Neuronal stem cell (in vitro differentiated cells): ENCODE data around the gene TBC1D13.

Source experiments
- DNase-seq: peaks from one replicate; pipeline ENCODE4 v3.0.0-alpha.2; 2013; ENCODE audit warnings: low spot score
- H2AFZ ChIP-seq: one replicate; pipeline ENCODE4 v1.6.1; 2013; ENCODE audit warnings: mild to moderate bottlenecking, low read length, inconsistent platforms
- H2AK5ac ChIP-seq: 2 replicates; pipeline ENCODE4 v1.6.1; 2013; ENCODE audit warnings: low read depth, mild to moderate bottlenecking, inconsistent platforms, low read length, moderate library complexity, mixed read lengths
- H2BK120ac ChIP-seq: 2 replicates; pipeline ENCODE4 v1.6.1; 2013; ENCODE audit warnings: low read depth, mild to moderate bottlenecking, inconsistent platforms, low read length, moderate library complexity, mixed read lengths
- H2BK12ac ChIP-seq: one replicate; pipeline ENCODE4 v1.6.1; 2013; ENCODE audit warnings: low read length, inconsistent platforms
- H2BK15ac ChIP-seq: 2 replicates; pipeline ENCODE4 v1.6.1; 2013; ENCODE audit warnings: mild to moderate bottlenecking, low read length, inconsistent platforms, mixed read lengths
- H2BK5ac ChIP-seq: one replicate; pipeline ENCODE4 v1.6.1; 2013; ENCODE audit warnings: inconsistent platforms, mild to moderate bottlenecking, low read length, moderate library complexity
- H3K14ac ChIP-seq: one replicate; pipeline ENCODE4 v1.6.1; 2013; ENCODE audit warnings: low read length, inconsistent platforms
- H3K18ac ChIP-seq: 2 replicates; pipeline ENCODE4 v1.6.1; 2013; ENCODE audit warnings: low read length, inconsistent platforms
- H3K23ac ChIP-seq: 2 replicates; pipeline ENCODE4 v1.6.1; 2013; ENCODE audit warnings: low read depth, mild to moderate bottlenecking, mixed read lengths, low read length, inconsistent platforms; ENCODE audit not compliant: poor library complexity
- H3K27ac ChIP-seq: replicated peaks from 3 replicates; pipeline ENCODE4 v1.5.1; 2013; ENCODE audit warnings: low read length, inconsistent platforms
- H3K27me3 ChIP-seq, 3 experiments: 2 replicates each; pipeline ENCODE4 v1.6.1; 2013; ENCODE audit warnings: low read length in 3 of 3, mild to moderate bottlenecking in 2 of 3, inconsistent platforms in 1 of 3, low read depth in 1 of 3, mixed read lengths in 1 of 3, moderate library complexity in 1 of 3; ENCODE audit not compliant: control insufficient read depth in 3 of 3, insufficient read depth in 3 of 3
- H3K36me3 ChIP-seq, 2 donors: replicated peaks in 1 of 2; 2 replicates each; pipeline ENCODE4 v1.6.1; 2013; ENCODE audit warnings: low read length in 2 of 2; ENCODE audit not compliant: control insufficient read depth in 2 of 2, insufficient read depth in 2 of 2
- H3K4ac ChIP-seq: 2 replicates; pipeline ENCODE4 v1.6.1; 2013; ENCODE audit warnings: inconsistent platforms, mild to moderate bottlenecking, low read length, moderate library complexity
- H3K4me1 ChIP-seq, 2 donors: 1 replicate in 1 of 2; 2 replicates in 1 of 2; pipeline ENCODE4 v1.6.1; 2013; ENCODE audit warnings: low read length in 2 of 2, low read depth in 1 of 2; ENCODE audit not compliant: control insufficient read depth in 2 of 2, insufficient read depth in 1 of 2
- H3K4me2 ChIP-seq: one replicate; pipeline ENCODE4 v1.6.1; 2013; ENCODE audit warnings: mild to moderate bottlenecking, low read length, inconsistent platforms; ENCODE audit not compliant: insufficient read depth, poor library complexity, severe bottlenecking
- H3K4me3 ChIP-seq, 2 donors: 2 replicates each; pipeline ENCODE4 v1.5.1; 2013; ENCODE audit warnings: low read length in 2 of 2, mild to moderate bottlenecking in 2 of 2, inconsistent platforms in 1 of 2, moderate library complexity in 1 of 2
- H3K79me1 ChIP-seq: one replicate; pipeline ENCODE4 v1.6.1; 2013; ENCODE audit warnings: low read depth, mild to moderate bottlenecking, inconsistent platforms, low read length, moderate library complexity
- H3K9ac ChIP-seq: one replicate; pipeline ENCODE4 v1.6.1; 2013; ENCODE audit warnings: mild to moderate bottlenecking, low read depth, low read length, inconsistent platforms; ENCODE audit not compliant: poor library complexity
- H3K9me3 ChIP-seq, 2 donors: replicated peaks in 1 of 2; 2 replicates each; pipeline versions ENCODE3 to v1.6.1; 2013; ENCODE audit warnings: low read length in 2 of 2, mild to moderate bottlenecking in 2 of 2, inconsistent platforms in 1 of 2, low read depth in 1 of 2, mixed read lengths in 1 of 2, moderate library complexity in 1 of 2; ENCODE audit not compliant: control insufficient read depth in 2 of 2, insufficient read depth in 1 of 2
- H4K8ac ChIP-seq: one replicate; pipeline ENCODE4 v1.6.1; 2013; ENCODE audit warnings: low read depth, mild to moderate bottlenecking, inconsistent platforms, low read length, moderate library complexity
- H4K91ac ChIP-seq: one replicate; pipeline ENCODE4 v1.6.1; 2013; ENCODE audit warnings: low read length, low read depth, mild to moderate bottlenecking, inconsistent platforms; ENCODE audit not compliant: poor library complexity
- WGBS, 2 donors: extraction: QIAGEN DNeasy Blood & Tissue Kit; methylation state at CpG; one replicate each; pipeline ENCODE4 v1.1.7; 2013; ENCODE audit warnings: missing lambda C conversion rate in 2 of 2, mixed read lengths in 1 of 2; ENCODE audit not compliant: insufficient read length in 2 of 2, insufficient replicate concordance in 1 of 2; ENCODE audit errors: extremely low coverage in 2 of 2; 5-methylcytosine and 5-hydroxymethylcytosine counted together

TBC1D13 gene

DNA sequence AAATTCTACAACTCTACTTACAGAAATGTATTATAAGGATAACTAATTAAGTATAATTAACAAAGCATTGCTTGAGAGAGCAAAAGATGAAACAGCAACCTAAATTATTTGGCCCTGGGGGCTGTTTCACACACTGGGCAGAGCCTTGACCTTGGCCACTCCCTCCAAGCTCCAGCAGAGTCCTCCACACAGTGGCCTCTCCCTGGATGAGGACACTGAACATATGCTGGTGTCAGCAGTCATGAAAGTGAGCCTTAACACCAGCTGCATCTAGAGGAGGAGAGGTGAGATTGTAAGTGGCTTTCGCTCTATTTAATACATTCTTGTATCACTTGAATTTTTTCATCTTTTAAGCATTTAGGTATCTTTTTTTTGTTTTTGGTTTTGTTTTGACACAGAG lies 39.8 kb upstream of the TBC1D13 start:
- no peak overlapping the region for H3K9ac ChIP-seq
- no peak overlapping the region for H4K91ac ChIP-seq
- no peak overlapping the region for H3K27ac ChIP-seq
- peaks cover 0 to 2% of the 10 kb centered on the region in 2 donors for H3K4me1 ChIP-seq
- H2BK15ac ChIP-seq = no peak overlapping the region
- no peak overlapping the region for H2AFZ ChIP-seq
- H3K4ac ChIP-seq = no peak overlapping the region
- no peak overlapping the region for H2BK12ac ChIP-seq
- no peak overlapping the region for H3K14ac ChIP-seq
- H3K4me2 ChIP-seq = no peak overlapping the region
- no peak overlapping the region for H3K4me3 ChIP-seq
- no peaks in the 10 kb centered on the region for H3K79me1 ChIP-seq
- H3K27me3 ChIP-seq = no peaks in the 10 kb centered on the region
- DNase-seq = no peak
- no peak overlapping the region for H2BK5ac ChIP-seq
- no CpG with 5 or more reads among the region's 1 CpG for WGBS, 2 donors
- H3K36me3 ChIP-seq = peaks cover 11 to 26% of the 10 kb centered on the region in 2 donors
- no peak overlapping the region for H4K8ac ChIP-seq
- no peak overlapping the region for H3K18ac ChIP-seq
- H2BK120ac ChIP-seq = no peak overlapping the region
- H2AK5ac ChIP-seq = no peak overlapping the region
- H3K23ac ChIP-seq = no peak overlapping the region
- H3K9me3 ChIP-seq = peaks cover 0 to 1% of the 10 kb centered on the region in 2 donors

- Histone ChIP-seq H2BK15ac (no peak overlapping the region), H3K9me3 (no peaks in the 10 kb centered on the region), H4K8ac (no peak overlapping the region), H3K27ac (no peak overlapping the region), H2AFZ (no peak overlapping the region), H4K91ac (no peak overlapping the region), H3K79me1 (no peaks in the 10 kb centered on the region), H2BK5ac (peak overlapping the region; percentile 35), H2BK120ac (no peak overlapping the region), H2BK12ac (no peak overlapping the region), H3K9ac (no peak overlapping the region), H3K4me2 (no peak overlapping the region), H3K14ac (no peak overlapping the region), H2AK5ac (no peak overlapping the region), H3K4me1 (no peaks in the 10 kb centered on the region), H3K36me3 (peaks cover 17 to 40% of the 10 kb centered on the region in 2 donors), H3K4me3 (no peak overlapping the region), H3K18ac (no peak overlapping the region), H3K4ac (no peak overlapping the region), H3K23ac (no peak overlapping the region), H3K27me3 (no peaks in the 10 kb centered on the region)
- WGBS, 2 donors = no CpG with 5 or more reads among the region's 22 CpGs
- DNase-seq = no peak
Observed at GRCh38 chr9:128750926-128751595, 36.0 kb upstream of the TBC1D13 start.

DNA sequence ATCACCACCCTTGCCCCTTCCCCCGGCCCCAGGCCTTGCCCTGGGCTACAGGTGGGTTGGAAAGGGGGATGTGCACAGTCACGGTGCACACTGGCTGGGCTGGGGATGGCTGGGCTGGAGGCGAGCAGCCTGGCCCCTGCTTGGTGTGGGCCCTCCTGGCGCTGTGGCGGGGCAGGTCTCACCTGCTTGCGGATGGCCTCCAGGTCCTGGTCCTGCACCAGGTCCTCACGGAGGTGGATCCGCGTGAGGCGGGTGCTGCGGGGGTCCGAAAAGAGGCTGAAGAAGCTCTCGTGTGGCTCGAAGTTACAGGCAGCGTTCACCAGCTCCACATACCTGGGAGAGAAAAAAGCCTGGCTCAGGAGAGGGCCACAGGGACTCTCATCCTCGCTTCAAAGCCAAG lies 33.4 kb upstream of the TBC1D13 start:
- Histone ChIP-seq H3K4me2 (no peak overlapping the region), H3K9me3 (no peaks in the 10 kb centered on the region), H3K9ac (peak overlapping the region; percentile 70), H3K4ac (no peak overlapping the region), H2AFZ (no peak overlapping the region), H2BK15ac (no peak overlapping the region), H4K8ac (peak overlapping the region; percentile 1), H3K23ac (no peak overlapping the region), H2BK5ac (no peak overlapping the region), H4K91ac (peak overlapping the region; percentile 72), H3K79me1 (no peaks in the 10 kb centered on the region), H3K4me1 (no peaks in the 10 kb centered on the region), H2BK12ac (peak overlapping the region; percentile 41), H2BK120ac (no peak overlapping the region), H3K27ac (no peak overlapping the region), H3K18ac (no peak overlapping the region), H3K4me3 (no peak overlapping the region), H3K36me3 (peaks cover 17 to 36% of the 10 kb centered on the region in 2 donors), H2AK5ac (no peak overlapping the region), H3K14ac (peak overlapping the region; percentile 38), H3K27me3 (no peaks in the 10 kb centered on the region)
- no CpG with 5 or more reads among the region's 16 CpGs for WGBS, 2 donors
- no peak for DNase-seq

GRCh38 chr9:128757602-128758001 lies 29.5 kb upstream of the TBC1D13 start:
- no peaks in the 10 kb centered on the region for H3K79me1 ChIP-seq
- no peak overlapping the region for H4K91ac ChIP-seq
- no peaks in the 10 kb centered on the region for H3K4me1 ChIP-seq
- no peak overlapping the region for H2AFZ ChIP-seq
- H3K9me3 ChIP-seq = no peaks in the 10 kb centered on the region
- no peak overlapping the region for H3K4me3 ChIP-seq
- no peak overlapping the region for H2BK12ac ChIP-seq
- no peak overlapping the region for H3K23ac ChIP-seq
- no peak overlapping the region for H2BK15ac ChIP-seq
- H3K36me3 ChIP-seq = peaks cover 7 to 15% of the 10 kb centered on the region in 2 donors
- H2BK120ac ChIP-seq = no peak overlapping the region
- no peak overlapping the region for H3K27ac ChIP-seq
- no peak overlapping the region for H3K18ac ChIP-seq
- H3K4ac ChIP-seq = no peak overlapping the region
- H3K9ac ChIP-seq = no peak overlapping the region
- no peak for DNase-seq
- H4K8ac ChIP-seq = no peak overlapping the region
- no peak overlapping the region for H3K4me2 ChIP-seq
- H3K27me3 ChIP-seq = no peaks in the 10 kb centered on the region
- WGBS, 2 donors = no CpG with 5 or more reads among the region's 6 CpGs
- no peak overlapping the region for H2BK5ac ChIP-seq
- no peak overlapping the region for H3K14ac ChIP-seq
- no peak overlapping the region for H2AK5ac ChIP-seq
